Activated gamma-delta T cell treated with anti-CD3 and anti-CD28 coated beads, Interleukin-2, amount 50 U/mL, for 16 hours (primary cell): Measurements from ENCODE around the gene C1QTNF8.

Experiments
- DNase-seq: peaks from one replicate; pipeline ENCODE4 v3.0.0-alpha.2; 2020; ENCODE audit warnings: low read depth

C1QTNF8 gene

GRCh38 chr16:1045310-1045992 is 50.6 kb downstream of the C1QTNF8 start:
- no peak for DNase-seq

GRCh38 chr16:1044460-1045309 is 51.4 kb downstream of the C1QTNF8 start:
- DNase-seq, result no peak

DNA sequence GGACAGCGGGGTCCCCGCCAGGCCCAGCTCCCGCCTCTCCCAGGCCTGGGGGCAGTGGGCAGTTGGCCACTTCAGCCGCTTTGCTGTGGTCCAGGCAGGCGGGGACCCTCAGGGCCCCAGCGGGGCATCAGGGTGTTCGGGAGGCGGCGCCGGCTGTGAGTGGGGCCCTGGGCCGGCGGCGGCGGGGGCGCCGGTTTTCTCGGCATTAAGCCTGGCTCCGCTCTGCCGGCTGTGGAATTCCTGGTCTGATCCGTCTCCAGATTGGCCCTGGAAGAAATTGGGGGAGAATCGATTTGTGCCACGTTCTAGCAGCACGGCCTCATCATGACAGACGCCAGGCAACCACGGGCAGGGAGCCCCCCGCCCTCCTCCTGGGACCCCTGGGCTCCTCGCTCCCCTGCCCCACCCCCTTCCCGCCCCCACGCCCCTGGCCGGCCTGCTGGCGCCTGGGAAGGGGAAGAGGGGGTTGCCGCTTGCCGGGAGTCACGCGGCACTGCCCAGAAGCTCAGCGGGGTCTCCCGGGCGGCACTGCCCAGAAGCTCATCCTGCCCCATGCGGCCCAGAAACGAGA is 52.1 kb downstream of the C1QTNF8 start:
- DNase-seq, result no peak

DNA sequence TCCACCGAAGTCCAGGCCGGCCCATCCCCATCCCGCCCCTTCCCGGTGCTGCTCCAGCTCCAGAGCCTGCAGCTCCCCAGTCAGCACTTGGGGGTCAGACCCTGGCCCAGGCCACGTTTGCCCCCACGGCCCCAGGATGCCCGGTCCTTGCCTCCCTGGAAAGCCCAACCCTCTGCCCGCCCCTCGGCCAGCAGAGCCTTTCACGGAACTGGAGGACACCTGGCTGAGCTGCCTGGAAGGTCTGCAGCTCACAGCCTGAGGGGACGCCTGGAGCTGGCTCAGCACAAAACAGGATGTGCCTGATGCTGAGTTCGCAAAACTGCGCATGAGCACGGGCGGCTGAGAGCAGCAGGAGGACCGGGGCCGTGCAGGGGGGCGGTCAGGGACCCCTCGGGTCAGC is 53.2 kb downstream of the C1QTNF8 start:
- no peak for DNase-seq

DNA sequence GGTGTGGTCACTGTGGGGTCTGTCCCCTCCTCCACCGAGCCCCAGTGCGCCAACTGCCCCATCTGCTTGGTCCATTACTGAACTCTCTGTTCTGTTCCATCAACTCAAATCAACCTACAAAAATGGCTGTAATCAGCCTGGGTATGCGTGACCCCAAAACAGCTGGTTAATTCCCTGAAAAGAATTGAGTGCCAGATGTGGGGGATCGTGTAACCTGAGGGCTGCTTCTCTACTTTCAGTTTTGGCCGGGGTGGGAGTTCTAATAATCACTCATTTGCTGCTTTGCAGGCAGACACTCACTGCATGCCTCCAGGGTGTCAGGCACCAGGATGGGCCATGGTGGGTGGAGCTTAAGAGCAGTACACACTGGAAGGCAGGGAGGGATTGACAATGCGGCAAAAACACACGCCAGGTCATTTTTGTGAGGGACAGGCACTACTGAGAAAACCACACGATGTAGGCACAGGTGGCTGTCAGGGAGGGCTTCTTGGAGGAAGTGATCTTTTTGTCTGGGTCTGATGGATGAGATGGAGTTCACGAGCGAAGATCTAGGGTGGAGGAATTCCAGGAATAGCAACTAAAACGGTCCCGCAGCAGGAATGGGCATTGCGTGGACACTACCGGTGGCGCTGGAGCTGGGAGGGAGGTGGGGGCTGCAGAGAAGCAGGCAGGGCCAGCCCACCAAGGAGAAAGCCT is 53.8 kb downstream of the C1QTNF8 start:
- DNase-seq, result no peak

- DNase-seq, result no peak
Observed at GRCh38 chr16:1040346-1040745, 55.7 kb downstream of the C1QTNF8 start.

DNA sequence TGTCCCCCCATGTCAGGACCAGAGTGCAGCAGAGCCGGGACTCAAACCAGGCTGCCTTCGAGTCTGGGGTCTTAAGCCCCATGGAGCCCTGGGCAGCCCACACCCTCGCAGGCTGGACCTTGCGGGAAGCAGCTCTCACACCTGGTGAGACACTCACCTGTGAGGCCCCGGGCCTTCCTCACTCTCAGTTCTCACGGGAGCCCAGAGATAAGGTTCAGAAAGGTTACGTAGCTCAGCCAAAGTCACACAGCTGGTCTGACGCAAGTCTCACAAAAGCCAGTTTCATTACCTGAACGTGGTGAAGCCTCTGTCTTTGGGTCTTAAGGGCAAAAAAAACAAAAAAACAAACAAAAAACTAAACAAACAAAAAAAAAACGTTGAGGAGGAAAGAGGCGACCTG is 56.3 kb downstream of the C1QTNF8 start:
- no peak for DNase-seq

- no peak for DNase-seq
Observed at GRCh38 chr16:1038932-1039331, 57.1 kb downstream of the C1QTNF8 start.
